Embryonic facial prominence (tissue), 1 donor: ENCODE measurements around the gene TMC5.
"Not testable (repeated sequence)": the region's sequence is repeated elsewhere in the genome, so short reads cannot be mapped to it uniquely, and the experiment has no call there.

Source experiments
- DNase-seq: peaks from one replicate; pipeline ENCODE4 v3.0.0-alpha.2; 2016; ENCODE audit errors: extremely low spot score

TMC5 gene

GRCh38 chr16:19400711-19401110 is 17.0 kb upstream of the TMC5 start:
- DNase-seq: no peak

- DNase-seq: no peak
These were observed 10.7 kb upstream of the TMC5 start for GRCh38 chr16:19406891-19407491.

- DNase-seq: no peak
These were observed 7.1 kb upstream of the TMC5 start for GRCh38 chr16:19410435-19411171.

GRCh38 chr16:19411298-19411697 is 6.4 kb upstream of the TMC5 start:
- DNase-seq: no peak

- not testable (repeated sequence) for DNase-seq
These were observed 5.6 kb upstream of the TMC5 start for GRCh38 chr16:19412055-19412454.

GRCh38 chr16:19415461-19415860 is 2.2 kb upstream of the TMC5 start:
- DNase-seq: no peak

GRCh38 chr16:19415918-19416317 is 1.8 kb upstream of the TMC5 start:
- DNase-seq: no peak

GRCh38 chr16:19418200-19418599 is 517 bp downstream of the TMC5 start:
- no peak for DNase-seq

GRCh38 chr16:19419698-19420075 is 2.0 kb downstream of the TMC5 start:
- DNase-seq: no peak

GRCh38 chr16:19424478-19424877 is 6.8 kb downstream of the TMC5 start:
- DNase-seq: no peak

GRCh38 chr16:19430345-19430744 is 12.7 kb downstream of the TMC5 start:
- no peak for DNase-seq

GRCh38 chr16:19431636-19432340 is 14.1 kb downstream of the TMC5 start:
- DNase-seq: no peak

GRCh38 chr16:19432429-19432828 is 14.7 kb downstream of the TMC5 start:
- no peak for DNase-seq

- DNase-seq: no peak
These were observed 16.9 kb downstream of the TMC5 start for GRCh38 chr16:19434584-19434983.

- no peak for DNase-seq
These were observed 18.9 kb downstream of the TMC5 start for GRCh38 chr16:19436540-19436939.

- DNase-seq: no peak
These were observed 19.6 kb downstream of the TMC5 start for GRCh38 chr16:19437280-19437679.

- no peak for DNase-seq
These were observed 21.1 kb downstream of the TMC5 start for GRCh38 chr16:19438739-19439138.

- DNase-seq: no peak
These were observed 21.8 kb downstream of the TMC5 start for GRCh38 chr16:19439483-19439882.

GRCh38 chr16:19443659-19444058 is 26.0 kb downstream of the TMC5 start:
- no peak for DNase-seq

- no peak for DNase-seq
These were observed 28.7 kb downstream of the TMC5 start for GRCh38 chr16:19446300-19446846.

GRCh38 chr16:19446886-19447285 is 29.2 kb downstream of the TMC5 start:
- DNase-seq: no peak

GRCh38 chr16:19450186-19450585 is 32.5 kb downstream of the TMC5 start:
- no peak for DNase-seq
